Loucy (cell line): ENCODE data around the gene NALCN.

Experiments
- H2AFZ ChIP-seq: fragments of 200-600 bp; sonication (generic); 2 replicates; pipeline ENCODE4 v1.6.0; 2016; ENCODE audit warnings: antibody characterized with exemption, mild to moderate bottlenecking, low read length, moderate library complexity
- H3F3A ChIP-seq: fragments of 200-600 bp; 2 replicates; pipeline ENCODE4 v1.6.0; 2016; ENCODE audit warnings: antibody characterized with exemption, low read depth, mild to moderate bottlenecking
- H3K27me3 ChIP-seq: fragments of 200-600 bp; sonication (generic); 2 replicates; pipeline ENCODE4 v1.6.1; 2014; ENCODE audit warnings: low read length, mild to moderate bottlenecking; ENCODE audit not compliant: insufficient read depth, poor library complexity, severe bottlenecking
- H3K36me3 ChIP-seq: fragments of 200-600 bp; sonication (generic); 2 replicates; pipeline ENCODE4 v1.6.1; 2016; ENCODE audit warnings: low read length; ENCODE audit not compliant: insufficient read depth
- H3K4me1 ChIP-seq: fragments of 200-600 bp; sonication (generic); 2 replicates; pipeline ENCODE4 v1.5.1; 2014; ENCODE audit warnings: low read length, mild to moderate bottlenecking; ENCODE audit not compliant: insufficient read depth, poor library complexity, severe bottlenecking
- H3K4me2 ChIP-seq: fragments of 200-600 bp; sonication (generic); 2 replicates; pipeline ENCODE4 v1.6.0; 2014; ENCODE audit warnings: antibody characterized with exemption, low read length, low read depth, mild to moderate bottlenecking; ENCODE audit not compliant: poor library complexity, severe bottlenecking
- H3K4me3 ChIP-seq: fragments of 200-600 bp; sonication (generic); 2 replicates; pipeline ENCODE4 v1.5.1; 2014; ENCODE audit warnings: low read length, mild to moderate bottlenecking, mixed read lengths; ENCODE audit not compliant: poor library complexity, severe bottlenecking
- H3K79me2 ChIP-seq: fragments of 200-600 bp; sonication (generic); 2 replicates; pipeline ENCODE4 v1.6.1; 2014; ENCODE audit warnings: low read length; ENCODE audit not compliant: insufficient read depth
- H3K9ac ChIP-seq: fragments of 200-600 bp; sonication (generic); 2 replicates; pipeline ENCODE4 v1.6.0; 2014; ENCODE audit warnings: mild to moderate bottlenecking, low read depth, low read length, moderate library complexity; ENCODE audit not compliant: poor library complexity, severe bottlenecking
- H3K9me2 ChIP-seq: fragments of 200-600 bp; sonication (generic); replicated peaks from 2 replicates; pipeline ENCODE4 v1.6.1; 2016; ENCODE audit warnings: low read depth, low read length, mixed read lengths
- H3K9me3 ChIP-seq: fragments of 200-600 bp; sonication (generic); 2 replicates; pipeline ENCODE4 v1.6.1; 2014; ENCODE audit warnings: mild to moderate bottlenecking, antibody characterized with exemption, low read length, low read depth; ENCODE audit not compliant: insufficient read depth
- H4K20me1 ChIP-seq: fragments of 200-600 bp; sonication (generic); 2 replicates; pipeline ENCODE4 v1.6.0; 2014; ENCODE audit warnings: antibody characterized with exemption, low read length, mild to moderate bottlenecking; ENCODE audit not compliant: insufficient read depth, poor library complexity, severe bottlenecking
- CTCF ChIP-seq: fragments of 200-600 bp; sonication (generic); conservative IDR thresholded peaks from 2 replicates; pipeline ENCODE4 v1.5.1; 2014; ENCODE audit warnings: mild to moderate bottlenecking, antibody characterized with exemption, low read length
- EZH2phosphoT487 ChIP-seq: fragments of 200-600 bp; IDR thresholded peaks from 2 replicates; pipeline ENCODE4 v1.6.1; 2018; ENCODE audit warnings: antibody characterized with exemption, mild to moderate bottlenecking, moderate library complexity, borderline replicate concordance

Gene NALCN

GRCh38 chr13:101144808-101145419 is 271.4 kb downstream of the NALCN start:
- H3K9me2 ChIP-seq: no peaks in the 10 kb centered on the region
- H3K4me1 ChIP-seq: no peaks in the 10 kb centered on the region
- H3K36me3 ChIP-seq: no peaks in the 10 kb centered on the region
- no peak overlapping the region for H3K4me2 ChIP-seq
- H3K27me3 ChIP-seq: no peaks in the 10 kb centered on the region
- peak; percentile 75 for TF ChIP-seq CTCF
- no peak for TF ChIP-seq EZH2phosphoT487
- H3K9me3 ChIP-seq: no peaks in the 10 kb centered on the region
- H3K79me2 ChIP-seq: no peaks in the 10 kb centered on the region
- H2AFZ ChIP-seq: no peak overlapping the region
- H3K9ac ChIP-seq: no peak overlapping the region
- no peaks in the 10 kb centered on the region for H3F3A ChIP-seq
- H3K4me3 ChIP-seq: no peak overlapping the region
- no peaks in the 10 kb centered on the region for H4K20me1 ChIP-seq

- no peaks in the 10 kb centered on the region for H3K36me3 ChIP-seq
- no peaks in the 10 kb centered on the region for H3K27me3 ChIP-seq
- no peaks in the 10 kb centered on the region for H3F3A ChIP-seq
- H3K9me2 ChIP-seq: no peaks in the 10 kb centered on the region
- no peak overlapping the region for H3K4me2 ChIP-seq
- H3K9ac ChIP-seq: no peak overlapping the region
- no peak overlapping the region for H3K4me3 ChIP-seq
- H3K4me1 ChIP-seq: no peaks in the 10 kb centered on the region
- no peaks in the 10 kb centered on the region for H4K20me1 ChIP-seq
- H3K9me3 ChIP-seq: no peaks in the 10 kb centered on the region
- TF ChIP-seq CTCF (no peak), EZH2phosphoT487 (no peak)
- no peaks in the 10 kb centered on the region for H3K79me2 ChIP-seq
- no peak overlapping the region for H2AFZ ChIP-seq
Measured at GRCh38 chr13:101140936-101141335, 275.4 kb downstream of the NALCN start.

GRCh38 chr13:101140087-101140770 is 276.1 kb downstream of the NALCN start:
- Histone ChIP-seq H4K20me1 (no peaks in the 10 kb centered on the region), H2AFZ (no peak overlapping the region), H3K27me3 (no peaks in the 10 kb centered on the region), H3K4me2 (no peak overlapping the region), H3K4me1 (no peaks in the 10 kb centered on the region), H3K36me3 (no peaks in the 10 kb centered on the region), H3K4me3 (no peak overlapping the region), H3K9ac (no peak overlapping the region), H3K79me2 (no peaks in the 10 kb centered on the region), H3K9me3 (no peaks in the 10 kb centered on the region), H3K9me2 (no peaks in the 10 kb centered on the region), H3F3A (no peaks in the 10 kb centered on the region)
- TF ChIP-seq CTCF (no peak), EZH2phosphoT487 (no peak)
